HEK293 (cell line): ENCODE results near the gene HK2.

ENCODE experiments used
- CTCF ChIP-seq: fragments of 450-650 bp; formaldehyde crosslinking; IDR thresholded peaks from 2 replicates; pipeline ENCODE4 v1.5.1; 2016; ENCODE audit warnings: missing biosample characterization, missing genetic modification characterization
- GLI4 ChIP-seq: fragments of 450-650 bp; formaldehyde crosslinking; IDR thresholded peaks from 2 replicates; pipeline ENCODE4 v1.5.1; 2016; ENCODE audit warnings: missing biosample characterization, missing genetic modification characterization
- PRDM1 ChIP-seq: fragments of 450-650 bp; formaldehyde crosslinking; IDR thresholded peaks from 2 replicates; pipeline ENCODE4; 2016; ENCODE audit warnings: missing biosample characterization, missing genetic modification characterization
- PRDM10 ChIP-seq: fragments of 450-650 bp; formaldehyde crosslinking; IDR thresholded peaks from 2 replicates; pipeline ENCODE4 v1.5.1; 2016; ENCODE audit warnings: missing biosample characterization, missing genetic modification characterization
- REST ChIP-seq: fragments of 450-650 bp; formaldehyde crosslinking; IDR thresholded peaks from 2 replicates; pipeline ENCODE4 v1.5.1; 2016; ENCODE audit warnings: missing biosample characterization, missing genetic modification characterization
- ZNF169 ChIP-seq: fragments of 450-650 bp; formaldehyde crosslinking; IDR thresholded peaks from 2 replicates; pipeline ENCODE4 v1.5.1; 2016; ENCODE audit warnings: missing biosample characterization, missing genetic modification characterization
- ZNF37A ChIP-seq: fragments of 450-650 bp; IDR thresholded peaks from 2 replicates; pipeline ENCODE4 v1.5.1; 2018; ENCODE audit warnings: missing biosample characterization, missing genetic modification characterization
- ZNF449 ChIP-seq: fragments of 450-650 bp; formaldehyde crosslinking; IDR thresholded peaks from 2 replicates; pipeline ENCODE4 v1.5.1; 2017; ENCODE audit warnings: missing biosample characterization, mild to moderate bottlenecking, missing genetic modification characterization, moderate library complexity
- ZNF530 ChIP-seq: fragments of 450-650 bp; formaldehyde crosslinking; IDR thresholded peaks from 2 replicates; pipeline ENCODE4 v1.5.1; 2016; ENCODE audit warnings: low read depth, missing biosample characterization, missing genetic modification characterization
- ZNF791 ChIP-seq: fragments of 450-650 bp; formaldehyde crosslinking; IDR thresholded peaks from 2 replicates; pipeline ENCODE4 v1.5.1; 2016; ENCODE audit warnings: missing biosample characterization, missing genetic modification characterization

GRCh38 chr2:74871414-74871813 is 37.5 kb downstream of the HK2 start:
- TF ChIP-seq PRDM10 (tag by site-specific recombination), result no peak
- no peak for TF ChIP-seq ZNF449 (tag by site-specific recombination)
- TF ChIP-seq CTCF (tag by site-specific recombination), result no peak
- TF ChIP-seq ZNF37A (tag by site-specific recombination), result no peak
- no peak for TF ChIP-seq REST (tag by site-specific recombination)
- no peak for TF ChIP-seq GLI4 (tag by site-specific recombination)
- no peak for TF ChIP-seq PRDM1 (tag by site-specific recombination)
- no peak for TF ChIP-seq ZNF530 (tag by site-specific recombination)
- no peak for TF ChIP-seq ZNF169 (tag by site-specific recombination)
- TF ChIP-seq ZNF791, result no peak
